HepG2 (cell line): ENCODE measurements around the gene XPO5. TPM values are rescaled to one million over a fixed set of nuclear protein-coding genes. Genes with fewer than 3 reads are reported as not detected.
A peak's percentile ranks its signal among the peaks of the same experiment; 100 is the strongest.

Source experiments
- BORCS8-MEF2B ChIP-seq: sonication (generic); formaldehyde crosslinking; IDR thresholded peaks from 2 replicates; pipeline ENCODE4 v1.8.0; 2022; ENCODE audit warnings: mild to moderate bottlenecking, missing genetic modification reagents
- CAMTA2 ChIP-seq: sonication (generic); formaldehyde crosslinking; IDR thresholded peaks from 2 replicates; pipeline ENCODE4 v1.4.0; 2020; ENCODE audit warnings: mild to moderate bottlenecking, missing genetic modification reagents, borderline replicate concordance
- EP300 ChIP-seq, 3 experiments: sonication (generic) in 1 of 3; formaldehyde crosslinking in 1 of 3; IDR thresholded peaks; 2 replicates each; pipeline versions ENCODE4 v1.5.1 to v1.6.1; 2011 to 2020; ENCODE audit warnings: low read depth in 2 of 3, low read length in 2 of 3, borderline replicate concordance in 1 of 3, improper control_type of control experiment in 1 of 3, mild to moderate bottlenecking in 1 of 3, missing genetic modification reagents in 1 of 3, moderate library complexity in 1 of 3
- GFI1 ChIP-seq: sonication (generic); formaldehyde crosslinking; IDR thresholded peaks from 2 replicates; pipeline ENCODE4 v1.5.0; 2020; ENCODE audit warnings: missing genetic modification reagents, mild to moderate bottlenecking, borderline replicate concordance
- HNRNPUL1 ChIP-seq: fragments of 200-400 bp; formaldehyde crosslinking; IDR thresholded peaks from 2 replicates; pipeline ENCODE4 v1.6.1; 2017; ENCODE audit warnings: low read depth, mild to moderate bottlenecking, low read length, moderate library complexity
- HOXA9 ChIP-seq: sonication (generic); formaldehyde crosslinking; IDR thresholded peaks from 2 replicates; pipeline ENCODE4 v1.8.1; 2022; ENCODE audit warnings: missing genetic modification reagents, mild to moderate bottlenecking, moderate library complexity, borderline replicate concordance
- IKZF1 ChIP-seq: fragments of 450-650 bp; IDR thresholded peaks from 2 replicates; pipeline ENCODE4 v1.7.1; 2016
- KDM1A ChIP-seq: IDR thresholded peaks from 2 replicates; pipeline ENCODE4 v1.6.1; 2016; ENCODE audit warnings: missing compliant biosample characterization
- MIER2 ChIP-seq: IDR thresholded peaks from 2 replicates; pipeline ENCODE4 v1.6.1; 2016; ENCODE audit warnings: missing biosample characterization, missing genetic modification reagents
- NBN ChIP-seq: fragments of 450-650 bp; conservative IDR thresholded peaks from 2 replicates; pipeline ENCODE4 v1.6.1; 2017
- NFKB2 ChIP-seq: sonication (generic); formaldehyde crosslinking; IDR thresholded peaks from 2 replicates; pipeline ENCODE4 v1.4.0; 2020; ENCODE audit warnings: missing genetic modification reagents, borderline replicate concordance
- PCBP2 ChIP-seq: fragments of 200-400 bp; formaldehyde crosslinking; optimal IDR thresholded peaks from 2 replicates; pipeline ENCODE3; 2018; ENCODE audit warnings: low read length, low read depth; ENCODE audit not compliant: poor library complexity, severe bottlenecking
- PRPF4 ChIP-seq: fragments of 200-400 bp; formaldehyde crosslinking; IDR thresholded peaks from 2 replicates; pipeline ENCODE4 v1.6.1; 2016; ENCODE audit warnings: low read length, low read depth; ENCODE audit not compliant: poor library complexity, severe bottlenecking
- ZNF225 ChIP-seq: sonication (generic); formaldehyde crosslinking; IDR thresholded peaks from 2 replicates; pipeline ENCODE4 v1.4.0; 2020; ENCODE audit warnings: mild to moderate bottlenecking, missing genetic modification reagents
- ZNF468 ChIP-seq: sonication (generic); formaldehyde crosslinking; IDR thresholded peaks from 2 replicates; pipeline ENCODE4 v1.8.0; 2022; ENCODE audit warnings: mild to moderate bottlenecking, moderate library complexity, missing genetic modification reagents
- ZNF652 ChIP-seq: IDR thresholded peaks from 2 replicates; pipeline ENCODE4 v1.6.1; 2016; ENCODE audit warnings: low read depth, borderline replicate concordance
- ZNF724P ChIP-seq: sonication (generic); formaldehyde crosslinking; IDR thresholded peaks from 2 replicates; pipeline ENCODE4 v1.8.0; 2022; ENCODE audit warnings: missing genetic modification reagents, borderline replicate concordance
- polyA plus RNA-seq, 8 experiments: library from polyadenylated mRNA; depleted of rRNA in 3 of 8; stranded (reverse) in 7 of 8; unstranded in 1 of 8; fragments of >200 nt; fragmentation: Illumina TruSeq in 4 of 8; extraction: Trizol in 4 of 8; gene quantifications; 2 replicates each; pipeline versions ENCODE4 v1.2.1 to v1.2.3, GENCODE V29; 2011 to 2016; ENCODE audit warnings: low read depth in 4 of 8, missing spikeins in 1 of 8, mixed read lengths in 1 of 8; ENCODE audit not compliant: insufficient read depth in 1 of 8
- total RNA-seq, 5 experiments: library from RNA; depleted of rRNA; stranded (reverse); fragments of >200 nt; fragmentation: Illumina TruSeq; extraction: Trizol; gene quantifications; 2 replicates each; pipeline ENCODE4 v1.2.3, GENCODE V29; 2016; ENCODE audit warnings: low read depth in 1 of 5
- TF ChIP-seq, protein P1 (sequence below): sonication (generic); formaldehyde crosslinking; IDR thresholded peaks from 2 replicates; pipeline ENCODE4 v1.8.0; 2023; ENCODE audit warnings: mild to moderate bottlenecking, missing genetic modification reagents
- TF ChIP-seq, protein P2 (sequence below), 2 experiments: fragments of 450-650 bp in 1 of 2; sonication (generic) in 1 of 2; formaldehyde crosslinking; IDR thresholded peaks; 2 replicates each; pipeline versions ENCODE4 v1.5.0 to v1.8.0; 2020 to 2022; ENCODE audit warnings: mild to moderate bottlenecking in 1 of 2, missing genetic modification reagents in 1 of 2
- TF ChIP-seq, protein P3 (sequence below): fragments of 450-650 bp; IDR thresholded peaks from 2 replicates; pipeline ENCODE4 v1.6.1; 2017
- TF ChIP-seq, protein P4 (sequence below): sonication (generic); formaldehyde crosslinking; IDR thresholded peaks from 2 replicates; pipeline ENCODE4 v1.9.0; 2022; ENCODE audit warnings: low read depth, missing genetic modification reagents
- TF ChIP-seq, protein P5 (sequence below): sonication (generic); formaldehyde crosslinking; IDR thresholded peaks from 2 replicates; pipeline ENCODE4 v1.4.0; 2020; ENCODE audit warnings: mild to moderate bottlenecking, missing genetic modification reagents
- TF ChIP-seq, protein P6 (sequence below): sonication (generic); formaldehyde crosslinking; IDR thresholded peaks from 2 replicates; pipeline ENCODE4 v1.4.0; 2020; ENCODE audit warnings: missing genetic modification reagents

XPO5 gene
- total and polyA plus RNA-seq, 2 of the 13 experiments (the other 11 are each of a cell fraction or from before 2014, with no cell fraction given), result 52.2 to 68.0 TPM

DNA sequence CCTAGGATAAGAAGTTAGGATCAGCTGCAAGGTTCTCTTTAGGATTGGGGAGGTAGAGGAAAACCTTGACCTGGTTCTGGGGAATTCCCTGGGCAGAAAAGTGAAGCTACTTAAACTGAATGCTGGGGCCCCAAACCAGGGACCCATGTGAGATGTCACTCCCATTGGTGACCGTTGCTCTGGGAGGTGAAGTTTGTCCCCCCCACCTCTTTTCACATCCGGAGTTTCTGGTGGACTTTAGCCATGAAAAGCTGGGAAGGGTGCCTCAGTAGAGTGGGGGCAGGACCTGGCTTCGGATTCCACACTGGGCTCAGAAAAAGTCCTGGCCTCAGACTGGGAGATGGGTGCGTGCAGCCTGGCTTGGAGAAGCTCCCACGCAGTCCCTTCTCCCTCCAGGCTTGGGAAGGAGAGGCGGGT, 85.3 kb downstream of the XPO5 start (continued):
- TF ChIP-seq, protein P1, sequence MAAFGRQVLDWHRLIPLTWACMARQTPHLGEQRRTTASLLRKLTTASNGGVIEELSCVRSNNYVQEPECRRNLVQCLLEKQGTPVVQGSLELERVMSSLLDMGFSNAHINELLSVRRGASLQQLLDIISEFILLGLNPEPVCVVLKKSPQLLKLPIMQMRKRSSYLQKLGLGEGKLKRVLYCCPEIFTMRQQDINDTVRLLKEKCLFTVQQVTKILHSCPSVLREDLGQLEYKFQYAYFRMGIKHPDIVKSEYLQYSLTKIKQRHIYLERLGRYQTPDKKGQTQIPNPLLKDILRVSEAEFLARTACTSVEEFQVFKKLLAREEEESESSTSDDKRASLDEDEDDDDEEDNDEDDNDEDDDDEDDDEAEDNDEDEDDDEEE, result 0 out of 2 replicates have a peak, but pooled peaks have one; percentile 25
- TF ChIP-seq PRPF4 (no peak), NFKB2 (CRISPR knock-in tag) (no peak), EP300 (IDR thresholded peaks at IDR 0.05; ENCODE audit: low read depth in 2 of 2, low read length in 2 of 2) (peak in 1 of 2 experiments; percentile 90; a peak in 2 of 4 replicates), EP300 (CRISPR knock-in tag; IDR thresholded peaks at IDR 0.05; ENCODE audit: borderline replicate concordance) (no peak; the same call in 1 of the 2 replicates), BORCS8-MEF2B (CRISPR knock-in tag) (no peak), NBN (no peak), HNRNPUL1 (no peak), KDM1A (CRISPR knock-in tag) (peak; percentile 53; the same call in 1 of the 2 replicates), HOXA9 (CRISPR knock-in tag) (no peak), ZNF225 (CRISPR knock-in tag) (no peak), GFI1 (CRISPR knock-in tag) (no peak), PCBP2 (no peak), MIER2 (CRISPR knock-in tag) (no peak), ZNF724P (CRISPR knock-in tag) (no peak), IKZF1 (no peak), ZNF468 (CRISPR knock-in tag) (no peak), ZNF652 (CRISPR knock-in tag) (no peak), CAMTA2 (CRISPR knock-in tag) (no peak)
- TF ChIP-seq, protein P2, sequence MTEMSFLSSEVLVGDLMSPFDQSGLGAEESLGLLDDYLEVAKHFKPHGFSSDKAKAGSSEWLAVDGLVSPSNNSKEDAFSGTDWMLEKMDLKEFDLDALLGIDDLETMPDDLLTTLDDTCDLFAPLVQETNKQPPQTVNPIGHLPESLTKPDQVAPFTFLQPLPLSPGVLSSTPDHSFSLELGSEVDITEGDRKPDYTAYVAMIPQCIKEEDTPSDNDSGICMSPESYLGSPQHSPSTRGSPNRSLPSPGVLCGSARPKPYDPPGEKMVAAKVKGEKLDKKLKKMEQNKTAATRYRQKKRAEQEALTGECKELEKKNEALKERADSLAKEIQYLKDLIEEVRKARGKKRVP (CRISPR knock-in tag; IDR thresholded peaks at IDR 0.05), result no peak
- TF ChIP-seq, protein P3, sequence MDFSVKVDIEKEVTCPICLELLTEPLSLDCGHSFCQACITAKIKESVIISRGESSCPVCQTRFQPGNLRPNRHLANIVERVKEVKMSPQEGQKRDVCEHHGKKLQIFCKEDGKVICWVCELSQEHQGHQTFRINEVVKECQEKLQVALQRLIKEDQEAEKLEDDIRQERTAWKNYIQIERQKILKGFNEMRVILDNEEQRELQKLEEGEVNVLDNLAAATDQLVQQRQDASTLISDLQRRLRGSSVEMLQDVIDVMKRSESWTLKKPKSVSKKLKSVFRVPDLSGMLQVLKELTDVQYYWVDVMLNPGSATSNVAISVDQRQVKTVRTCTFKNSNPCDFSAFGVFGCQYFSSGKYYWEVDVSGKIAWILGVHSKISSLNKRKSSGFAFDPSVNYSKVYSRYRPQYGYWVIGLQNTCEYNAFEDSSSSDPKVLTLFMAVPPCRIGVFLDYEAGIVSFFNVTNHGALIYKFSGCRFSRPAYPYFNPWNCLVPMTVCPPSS, result no peak
- TF ChIP-seq, protein P4, sequence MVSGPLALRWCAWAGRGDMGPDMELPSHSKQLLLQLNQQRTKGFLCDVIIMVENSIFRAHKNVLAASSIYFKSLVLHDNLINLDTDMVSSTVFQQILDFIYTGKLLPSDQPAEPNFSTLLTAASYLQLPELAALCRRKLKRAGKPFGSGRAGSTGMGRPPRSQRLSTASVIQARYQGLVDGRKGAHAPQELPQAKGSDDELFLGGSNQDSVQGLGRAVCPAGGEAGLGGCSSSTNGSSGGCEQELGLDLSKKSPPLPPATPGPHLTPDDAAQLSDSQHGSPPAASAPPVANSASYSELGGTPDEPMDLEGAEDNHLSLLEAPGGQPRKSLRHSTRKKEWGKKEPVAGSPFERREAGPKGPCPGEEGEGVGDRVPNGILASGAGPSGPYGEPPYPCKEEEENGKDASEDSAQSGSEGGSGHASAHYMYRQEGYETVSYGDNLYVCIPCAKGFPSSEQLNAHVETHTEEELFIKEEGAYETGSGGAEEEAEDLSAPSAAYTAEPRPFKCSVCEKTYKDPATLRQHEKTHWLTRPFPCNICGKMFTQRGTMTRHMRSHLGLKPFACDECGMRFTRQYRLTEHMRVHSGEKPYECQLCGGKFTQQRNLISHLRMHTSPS (CRISPR knock-in tag), result no peak
- TF ChIP-seq, protein P5, sequence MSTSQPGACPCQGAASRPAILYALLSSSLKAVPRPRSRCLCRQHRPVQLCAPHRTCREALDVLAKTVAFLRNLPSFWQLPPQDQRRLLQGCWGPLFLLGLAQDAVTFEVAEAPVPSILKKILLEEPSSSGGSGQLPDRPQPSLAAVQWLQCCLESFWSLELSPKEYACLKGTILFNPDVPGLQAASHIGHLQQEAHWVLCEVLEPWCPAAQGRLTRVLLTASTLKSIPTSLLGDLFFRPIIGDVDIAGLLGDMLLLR (CRISPR knock-in tag), result no peak
- TF ChIP-seq, protein P6, sequence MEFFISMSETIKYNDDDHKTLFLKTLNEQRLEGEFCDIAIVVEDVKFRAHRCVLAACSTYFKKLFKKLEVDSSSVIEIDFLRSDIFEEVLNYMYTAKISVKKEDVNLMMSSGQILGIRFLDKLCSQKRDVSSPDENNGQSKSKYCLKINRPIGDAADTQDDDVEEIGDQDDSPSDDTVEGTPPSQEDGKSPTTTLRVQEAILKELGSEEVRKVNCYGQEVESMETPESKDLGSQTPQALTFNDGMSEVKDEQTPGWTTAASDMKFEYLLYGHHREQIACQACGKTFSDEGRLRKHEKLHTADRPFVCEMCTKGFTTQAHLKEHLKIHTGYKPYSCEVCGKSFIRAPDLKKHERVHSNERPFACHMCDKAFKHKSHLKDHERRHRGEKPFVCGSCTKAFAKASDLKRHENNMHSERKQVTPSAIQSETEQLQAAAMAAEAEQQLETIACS (CRISPR knock-in tag), result no peak
